ENCODE data around the gene NXPH2.

GRCh38 chr2:138732651-138733050 lies 47.5 kb downstream of the NXPH2 start:
- no peak for TF ChIP-seq POLR2A (IDR thresholded peaks at IDR 0.05; ENCODE audit: low read depth)
- TF ChIP-seq CTCF (IDR thresholded peaks at IDR 0.05), result no peak
- no peak for TF ChIP-seq POLR2AphosphoS5 (IDR thresholded peaks at IDR 0.05)
- TF ChIP-seq EP300 (IDR thresholded peaks at IDR 0.05), result no peak

All from esophagus muscularis mucosa (tissue), 4 donors.